Endothelial cell of umbilical vein (primary cell): ENCODE results near the gene MRPL42. TPM values are rescaled to one million over a fixed set of nuclear protein-coding genes. Genes with fewer than 3 reads are reported as not detected.

Experiments
- BruUV-seq: library from RNA; stranded (reverse); fragments of 400-500 nt; replicated peaks from 2 replicates; lab custom pipeline; 2021; lab: Mats Ljungman, UMichigan
- CTCF ChIA-PET: fragments of 300-600, 350-600 bp; sonication (Branson Sonifier 250); formaldehyde crosslinking; loops from one replicate; lab custom pipeline; 2021; ENCODE audit warnings: antibody characterized with exemption, inconsistent platforms; lab: Charles Lee
- POLR2A ChIA-PET: fragments of 300-600, 350-600 bp; sonication (Branson Sonifier 250); formaldehyde crosslinking; loops from one replicate; lab custom pipeline; 2021; ENCODE audit warnings: antibody characterized with exemption, inconsistent platforms; lab: Charles Lee
- DNase-seq: peaks from one replicate; pipeline ENCODE4 v3.0.0-alpha.2; 2011; ENCODE audit warnings: low read depth, low spot score
- FAIRE-seq: peaks from 2 replicates; lab custom pipeline; 2011; peaks lifted over from hg19 to GRCh38; lab: Jason Lieb, UNC
- H2AFZ ChIP-seq: 2 replicates; pipeline ENCODE4 v1.6.0; 2012; ENCODE audit warnings: low read depth, low read length, control low read depth, inconsistent platforms
- H3K27ac ChIP-seq: 2 replicates; pipeline ENCODE4 v1.5.1; 2011; ENCODE audit warnings: low read depth, mild to moderate bottlenecking, control low read depth, low read length, moderate library complexity; ENCODE audit not compliant: insufficient read depth
- H3K27me3 ChIP-seq, 2 experiments: 2 replicates each; pipeline versions ENCODE4 v1.6.0 to v1.6.1; 2011; ENCODE audit warnings: low read length in 2 of 2, mixed read lengths in 1 of 2; ENCODE audit not compliant: control insufficient read depth in 2 of 2, insufficient read depth in 2 of 2
- H3K36me3 ChIP-seq, 2 experiments: 2 replicates in 1 of 2; 3 replicates in 1 of 2; pipeline ENCODE4 v1.5.1; 2011; ENCODE audit warnings: low read length in 2 of 2, mild to moderate bottlenecking in 1 of 2, moderate library complexity in 1 of 2; ENCODE audit not compliant: control insufficient read depth in 2 of 2, insufficient read depth in 2 of 2; ENCODE audit errors: extremely low read depth in 1 of 2
- H3K4me1 ChIP-seq: 3 replicates; pipeline ENCODE4 v1.5.1; 2011; ENCODE audit warnings: mild to moderate bottlenecking, low read length; ENCODE audit not compliant: control insufficient read depth, insufficient read depth; ENCODE audit errors: extremely low read depth
- H3K4me2 ChIP-seq: 2 replicates; pipeline ENCODE4 v1.6.1; 2011; ENCODE audit warnings: low read length, control low read depth, mixed read lengths; ENCODE audit not compliant: insufficient read depth
- H3K4me3 ChIP-seq, 3 experiments: fragments of 200-600 bp in 1 of 3; sonication (generic), shearing (Covaris generic) in 1 of 3; replicated peaks in 1 of 3; 2 replicates each; pipeline ENCODE4 v1.5.1; 2011 to 2016; ENCODE audit warnings: control low read depth in 3 of 3, low read length in 3 of 3, mild to moderate bottlenecking in 2 of 3, inconsistent platforms in 1 of 3, low read depth in 1 of 3, moderate library complexity in 1 of 3; ENCODE audit not compliant: insufficient read depth in 1 of 3
- H3K79me2 ChIP-seq: 2 replicates; pipeline ENCODE4 v1.6.0; 2012; ENCODE audit warnings: low read length, inconsistent platforms; ENCODE audit not compliant: control insufficient read depth, insufficient read depth
- H3K9ac ChIP-seq: replicated peaks from 2 replicates; pipeline ENCODE3; 2011; ENCODE audit warnings: low read length, control low read depth; ENCODE audit not compliant: insufficient read depth; ENCODE audit errors: extremely low read depth
- H3K9me1 ChIP-seq: replicated peaks from 3 replicates; pipeline ENCODE4 v1.6.0; 2011; ENCODE audit warnings: mild to moderate bottlenecking, low read length; ENCODE audit not compliant: control insufficient read depth, insufficient read depth; ENCODE audit errors: extremely low read depth
- H3K9me3 ChIP-seq: replicated peaks from 2 replicates; pipeline ENCODE4 v1.5.1; 2012; ENCODE audit warnings: low read length, inconsistent platforms; ENCODE audit not compliant: control insufficient read depth, insufficient read depth
- H4K20me1 ChIP-seq: replicated peaks from 2 replicates; pipeline ENCODE3; 2011; ENCODE audit warnings: mild to moderate bottlenecking, low read length; ENCODE audit not compliant: control insufficient read depth, insufficient read depth; ENCODE audit errors: extremely low read depth
- EZH2 ChIP-seq: IDR thresholded peaks from 2 replicates; pipeline ENCODE4 v1.6.1; 2012; ENCODE audit warnings: borderline replicate concordance, low read depth, mild to moderate bottlenecking, moderate library complexity, low read length, inconsistent platforms; ENCODE audit not compliant: severe bottlenecking
- FOS ChIP-seq: IDR thresholded peaks from 2 replicates; pipeline ENCODE4 v1.6.1; 2011; ENCODE audit warnings: mild to moderate bottlenecking, low read length, moderate library complexity, borderline replicate concordance; ENCODE audit not compliant: insufficient read depth
- GATA2 ChIP-seq: IDR thresholded peaks from 2 replicates; pipeline ENCODE4 v1.7.0; 2011; ENCODE audit warnings: low read depth, mild to moderate bottlenecking, moderate library complexity, mixed read lengths, low read length; ENCODE audit not compliant: insufficient read length, insufficient read depth
- JUN ChIP-seq: IDR thresholded peaks from 2 replicates; pipeline ENCODE4 v1.6.1; 2011; ENCODE audit warnings: borderline replicate concordance, low read depth; ENCODE audit not compliant: insufficient read length, insufficient read depth
- MYC ChIP-seq: IDR thresholded peaks from one replicate; pipeline ENCODE4 v1.6.1; 2011; ENCODE audit warnings: mild to moderate bottlenecking, low read depth, low read length
- POLR2A ChIP-seq: IDR thresholded peaks from 2 replicates; pipeline ENCODE4 v1.6.1; 2012; ENCODE audit warnings: low read depth, mild to moderate bottlenecking, control low read depth, low read length
- POLR2AphosphoS5 ChIP-seq: IDR thresholded peaks from 2 replicates; pipeline ENCODE4 v1.6.1; 2012; ENCODE audit warnings: low read depth, mild to moderate bottlenecking, control low read depth, low read length, moderate library complexity; ENCODE audit not compliant: insufficient read depth
- dilution Hi-C: fragments of 300-500 bp; cut with MboI; formaldehyde crosslinking; loops from one replicate; pipeline ENCODE4 v1.15.0; 2019; ENCODE audit warnings: low sequenced_read_pairs; ENCODE audit not compliant: extremely low pct_ligation_motif_present
- intact Hi-C: fragments of 100-400 bp; cut with micrococcal nuclease; formaldehyde crosslinking; loops from one replicate; pipeline ENCODE4 v1.10.0; 2022
- polyA plus RNA-seq, 4 experiments: library from polyadenylated mRNA; depleted of rRNA in 3 of 4; stranded (reverse) in 3 of 4; unstranded in 1 of 4; fragments of >200 nt; gene quantifications; 2 replicates each; pipeline versions ENCODE4 v1.2.1 to v1.2.3, GENCODE V29; 2011 to 2012; ENCODE audit warnings: missing spikeins in 1 of 4
- total RNA-seq: library from RNA; stranded (reverse); gene quantifications from 2 replicates; pipeline ENCODE4 v1.2.3, GENCODE V29; 2021
- TF ChIP-seq, protein P1 (sequence below), 2 donors: IDR thresholded peaks; 1 replicate in 1 of 2; 2 replicates in 1 of 2; pipeline ENCODE4 v1.5.1; 2011; ENCODE audit warnings: low read length in 2 of 2, mild to moderate bottlenecking in 2 of 2, moderate library complexity in 2 of 2, control low read depth in 1 of 2, inconsistent platforms in 1 of 2, low read depth in 1 of 2; ENCODE audit not compliant: insufficient read depth in 1 of 2; ENCODE audit errors: extremely low read depth in 1 of 2
- TF ChIP-seq, protein P2 (sequence below): IDR thresholded peaks from 2 replicates; pipeline ENCODE4 v1.6.1; 2011; ENCODE audit not compliant: insufficient read depth, insufficient read length

MRPL42 gene
- total and polyA plus RNA-seq, 2 donors (not counting 3 experiments of a cell fraction or from before 2014, with no cell fraction given), result 38.5 to 61.2 TPM

DNA sequence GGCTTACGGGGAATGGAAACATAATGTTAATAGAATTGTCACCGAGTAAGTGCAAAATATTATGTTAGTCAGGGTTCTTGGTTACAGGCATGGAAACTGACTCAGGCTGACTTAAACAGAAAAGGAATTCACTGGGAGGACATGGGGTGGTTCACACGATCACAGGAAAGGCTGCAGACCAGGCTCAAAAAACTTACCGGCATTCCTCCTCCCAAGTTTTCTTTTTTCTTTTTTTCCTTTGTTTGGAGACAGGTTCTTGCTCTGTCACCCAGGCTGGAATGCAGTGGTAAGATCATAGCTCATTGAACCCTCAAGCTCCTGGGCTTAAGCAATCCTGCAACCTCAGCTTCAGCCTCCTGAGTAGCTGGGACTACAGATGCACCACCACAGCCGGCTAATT lies 13.7 kb upstream of the MRPL42 start:
- Histone ChIP-seq H3K9me3 (no peaks in the 10 kb centered on the region), H3K9me1 (no peaks in the 10 kb centered on the region), H3K79me2 (no peaks in the 10 kb centered on the region), H3K27me3 (peaks cover 3 to 4% of the 10 kb centered on the region in 2 experiments), H3K36me3 (no peaks in the 10 kb centered on the region), H3K27ac (no peak overlapping the region), H3K9ac (no peak overlapping the region), H4K20me1 (no peaks in the 10 kb centered on the region), H3K4me1 (no peaks in the 10 kb centered on the region), H3K4me2 (no peak overlapping the region), H3K4me3 (no peak overlapping the region), H2AFZ (no peak overlapping the region)
- TF ChIP-seq EZH2 (no peak), POLR2A (no peak), FOS (no peak), MYC (no peak), JUN (no peak), POLR2AphosphoS5 (no peak), GATA2 (no peak)
- TF ChIP-seq, protein P1, sequence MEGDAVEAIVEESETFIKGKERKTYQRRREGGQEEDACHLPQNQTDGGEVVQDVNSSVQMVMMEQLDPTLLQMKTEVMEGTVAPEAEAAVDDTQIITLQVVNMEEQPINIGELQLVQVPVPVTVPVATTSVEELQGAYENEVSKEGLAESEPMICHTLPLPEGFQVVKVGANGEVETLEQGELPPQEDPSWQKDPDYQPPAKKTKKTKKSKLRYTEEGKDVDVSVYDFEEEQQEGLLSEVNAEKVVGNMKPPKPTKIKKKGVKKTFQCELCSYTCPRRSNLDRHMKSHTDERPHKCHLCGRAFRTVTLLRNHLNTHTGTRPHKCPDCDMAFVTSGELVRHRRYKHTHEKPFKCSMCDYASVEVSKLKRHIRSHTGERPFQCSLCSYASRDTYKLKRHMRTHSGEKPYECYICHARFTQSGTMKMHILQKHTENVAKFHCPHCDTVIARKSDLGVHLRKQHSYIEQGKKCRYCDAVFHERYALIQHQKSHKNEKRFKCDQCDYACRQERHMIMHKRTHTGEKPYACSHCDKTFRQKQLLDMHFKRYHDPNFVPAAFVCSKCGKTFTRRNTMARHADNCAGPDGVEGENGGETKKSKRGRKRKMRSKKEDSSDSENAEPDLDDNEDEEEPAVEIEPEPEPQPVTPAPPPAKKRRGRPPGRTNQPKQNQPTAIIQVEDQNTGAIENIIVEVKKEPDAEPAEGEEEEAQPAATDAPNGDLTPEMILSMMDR (IDR thresholded peaks at IDR 0.05; ENCODE audit: extremely low read depth in 1 of 2, insufficient read depth in 1 of 2, low read depth in 1 of 2, low read length in 2 of 2), result no peak
- TF ChIP-seq, protein P2, sequence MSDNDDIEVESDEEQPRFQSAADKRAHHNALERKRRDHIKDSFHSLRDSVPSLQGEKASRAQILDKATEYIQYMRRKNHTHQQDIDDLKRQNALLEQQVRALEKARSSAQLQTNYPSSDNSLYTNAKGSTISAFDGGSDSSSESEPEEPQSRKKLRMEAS, result no peak
- dilution Hi-C loops (no loop called here), intact Hi-C loops (no loop called here)
- no TSS peak for BruUV-seq
- no peak for FAIRE-seq
- POLR2A ChIA-PET, result no interaction called here
- CTCF ChIA-PET, result interaction anchor here (0.6 to 2.5 kb wide), 2 partner anchors 14 to 43 kb away, joined by 4 to 7 read pairs; partner anchors contain the start of gene MRPL42
- no peak for DNase-seq
